Tibial artery (tissue), 4 donors: ENCODE measurements around the gene MTG1.

ENCODE experiments used
- DNase-seq, 2 donors: peaks; one replicate each; pipeline ENCODE4 v3.0.0-alpha.2; 2019
- H3K27ac ChIP-seq, 2 donors: fragments of 200-600 bp; sonication (generic) in 1 of 2; 1 replicate in 1 of 2; 2 replicates in 1 of 2; pipeline ENCODE4 v1.5.1; 2018 to 2019; ENCODE audit warnings: mild to moderate bottlenecking in 1 of 2
- H3K27me3 ChIP-seq, 2 donors: fragments of 200-600 bp; sonication (generic) in 1 of 2; one replicate each; pipeline versions ENCODE4 v1.5.1 to v1.6.0; 2016 to 2019
- H3K36me3 ChIP-seq, 3 donors: fragments of 200-600 bp; sonication (generic) in 2 of 3; one replicate each; pipeline ENCODE4 v1.5.1; 2016 to 2019; ENCODE audit warnings: mild to moderate bottlenecking in 2 of 3
- H3K4me1 ChIP-seq, 4 donors: fragments of 200-600 bp; sonication (generic) in 2 of 4; 1 replicate in 3 of 4; 2 replicates in 1 of 4; pipeline ENCODE4 v1.5.1; 2016 to 2019
- H3K4me3 ChIP-seq, 2 donors: fragments of 200-600 bp; sonication (generic) in 1 of 2; 1 replicate in 1 of 2; 2 replicates in 1 of 2; pipeline ENCODE4 v1.5.1; 2018 to 2019; ENCODE audit warnings: mild to moderate bottlenecking in 2 of 2
- H3K9me3 ChIP-seq, 3 donors: fragments of 200-600 bp; sonication (generic) in 1 of 3; one replicate each; pipeline ENCODE4 v1.5.1; 2016 to 2019
- intact Hi-C: fragments of 100-400 bp; cut with DNase I; formaldehyde crosslinking; loops from one replicate; pipeline ENCODE4 v1.15.0; 2023; ENCODE audit warnings: low total_unique reads
- TF ChIP-seq, protein P1 (sequence below), 2 experiments: fragments of 200-600 bp in 1 of 2; fragments of 450-650 bp in 1 of 2; IDR thresholded peaks; one replicate each; pipeline ENCODE4 v1.5.1; 2017 to 2019; ENCODE audit warnings: antibody characterized with exemption in 2 of 2, mild to moderate bottlenecking in 1 of 2, moderate library complexity in 1 of 2

MTG1 gene

DNA sequence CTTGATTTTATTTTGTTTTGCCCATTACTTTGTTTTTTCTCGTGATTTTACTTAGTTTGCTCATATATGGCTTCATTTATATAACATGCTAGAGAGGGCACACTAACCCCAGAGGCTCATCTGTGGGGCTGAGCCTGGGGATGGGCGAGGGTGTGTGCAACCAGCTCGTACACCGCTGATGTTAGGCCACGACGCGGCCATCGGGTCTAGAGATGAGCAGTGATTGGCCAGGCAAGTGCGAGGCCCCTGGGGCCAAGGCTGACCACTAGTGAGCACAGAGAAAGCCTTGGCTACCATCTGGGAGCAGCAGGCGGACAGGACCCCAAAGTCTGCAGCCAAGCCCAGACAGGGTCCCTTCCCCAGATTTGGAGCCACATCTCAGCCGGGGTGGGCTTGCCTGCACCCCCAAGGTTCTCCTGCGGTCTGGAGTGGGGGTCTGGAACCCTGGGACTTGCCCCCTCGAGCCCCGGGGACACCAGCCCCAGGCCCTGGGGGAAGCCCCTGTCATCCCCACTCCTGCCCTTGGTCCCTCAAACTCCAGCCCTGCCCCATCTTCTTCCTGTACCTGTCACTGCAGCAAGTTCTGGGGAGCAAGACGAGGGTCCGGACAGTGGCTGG is 39.9 kb upstream of the MTG1 start:
- intact Hi-C loops, result no loop called here
- H3K9me3 ChIP-seq, result no peaks in the 10 kb centered on the region
- peaks cover 0 to 4% (median 0%) of the 10 kb centered on the region in 3 donors for H3K36me3 ChIP-seq
- TF ChIP-seq, protein P1, sequence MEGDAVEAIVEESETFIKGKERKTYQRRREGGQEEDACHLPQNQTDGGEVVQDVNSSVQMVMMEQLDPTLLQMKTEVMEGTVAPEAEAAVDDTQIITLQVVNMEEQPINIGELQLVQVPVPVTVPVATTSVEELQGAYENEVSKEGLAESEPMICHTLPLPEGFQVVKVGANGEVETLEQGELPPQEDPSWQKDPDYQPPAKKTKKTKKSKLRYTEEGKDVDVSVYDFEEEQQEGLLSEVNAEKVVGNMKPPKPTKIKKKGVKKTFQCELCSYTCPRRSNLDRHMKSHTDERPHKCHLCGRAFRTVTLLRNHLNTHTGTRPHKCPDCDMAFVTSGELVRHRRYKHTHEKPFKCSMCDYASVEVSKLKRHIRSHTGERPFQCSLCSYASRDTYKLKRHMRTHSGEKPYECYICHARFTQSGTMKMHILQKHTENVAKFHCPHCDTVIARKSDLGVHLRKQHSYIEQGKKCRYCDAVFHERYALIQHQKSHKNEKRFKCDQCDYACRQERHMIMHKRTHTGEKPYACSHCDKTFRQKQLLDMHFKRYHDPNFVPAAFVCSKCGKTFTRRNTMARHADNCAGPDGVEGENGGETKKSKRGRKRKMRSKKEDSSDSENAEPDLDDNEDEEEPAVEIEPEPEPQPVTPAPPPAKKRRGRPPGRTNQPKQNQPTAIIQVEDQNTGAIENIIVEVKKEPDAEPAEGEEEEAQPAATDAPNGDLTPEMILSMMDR (IDR thresholded peaks at IDR 0.05), result no peak
- H3K27ac ChIP-seq, result no peak overlapping the region
- peaks cover 0 to 39% of the 10 kb centered on the region in 2 donors for H3K27me3 ChIP-seq
- DNase-seq, result no peak
- peaks cover 0 to 26% (median 16%) of the 10 kb centered on the region in 4 donors for H3K4me1 ChIP-seq
- no peak overlapping the region for H3K4me3 ChIP-seq

DNA sequence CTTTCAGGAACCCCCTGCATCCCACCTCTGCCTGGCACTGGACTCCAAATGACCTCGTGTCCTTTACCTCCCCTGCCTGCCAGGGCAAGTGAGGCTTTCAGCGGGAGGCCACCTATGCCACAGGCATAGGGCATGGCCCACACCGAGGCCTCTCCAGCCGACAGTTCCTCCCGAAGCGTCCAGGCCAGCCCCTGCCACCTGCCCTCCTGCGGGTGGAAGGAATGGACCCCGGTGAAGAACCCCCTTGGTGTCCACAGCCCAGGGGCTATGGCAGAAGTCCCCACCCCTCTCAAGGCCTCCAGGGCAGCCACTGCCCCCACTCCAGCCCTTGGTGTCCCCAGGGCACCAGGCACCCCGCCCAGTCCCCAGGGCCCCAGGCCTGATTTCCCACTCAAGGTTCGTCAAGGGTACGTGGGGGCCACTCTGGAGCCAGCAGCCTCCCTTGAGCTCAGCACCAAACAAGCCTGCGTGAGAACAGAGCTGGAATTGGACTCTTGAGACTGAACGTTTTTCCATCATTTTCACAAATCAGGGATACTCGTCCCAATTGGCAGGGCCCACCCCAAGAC is 39.2 kb upstream of the MTG1 start:
- TF ChIP-seq, protein P1 (IDR thresholded peaks at IDR 0.05), result no peak
- peaks cover 0 to 26% (median 16%) of the 10 kb centered on the region in 4 donors for H3K4me1 ChIP-seq
- H3K27ac ChIP-seq, result no peak overlapping the region
- peaks cover 0 to 4% (median 0%) of the 10 kb centered on the region in 3 donors for H3K36me3 ChIP-seq
- DNase-seq, result no peak
- intact Hi-C loops, result no loop called here
- no peak overlapping the region for H3K4me3 ChIP-seq
- H3K9me3 ChIP-seq, result no peaks in the 10 kb centered on the region
- peaks cover 0 to 32% of the 10 kb centered on the region in 2 donors for H3K27me3 ChIP-seq

DNA sequence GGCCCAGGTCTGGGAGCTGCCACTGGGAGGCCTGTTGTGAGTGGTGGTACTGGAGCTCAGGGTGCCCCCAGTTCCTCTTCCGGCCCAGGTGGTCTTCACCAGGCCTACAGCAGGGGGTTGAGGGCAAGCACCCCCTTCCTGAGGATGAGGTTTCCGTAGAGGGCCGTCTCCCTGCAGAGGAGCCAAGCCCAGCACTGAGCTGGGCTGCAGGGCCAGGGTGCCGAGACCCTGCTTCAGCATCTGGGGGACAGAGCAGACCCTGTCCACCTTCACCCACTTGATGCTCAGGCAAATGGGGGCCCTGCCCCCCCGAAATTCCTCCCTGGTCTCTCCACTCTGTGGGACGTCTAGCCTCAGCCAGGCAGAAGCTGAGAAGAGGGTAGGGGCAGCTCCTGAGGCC is 38.7 kb upstream of the MTG1 start:
- TF ChIP-seq, protein P1 (IDR thresholded peaks at IDR 0.05), result no peak
- H3K4me1 ChIP-seq, result peaks cover 0 to 26% (median 16%) of the 10 kb centered on the region in 4 donors
- H3K27me3 ChIP-seq, result peaks cover 0 to 27% of the 10 kb centered on the region in 2 donors
- no peak overlapping the region for H3K4me3 ChIP-seq
- intact Hi-C loops, result no loop called here
- no peaks in the 10 kb centered on the region for H3K9me3 ChIP-seq
- H3K27ac ChIP-seq, result no peak overlapping the region
- no peak for DNase-seq
- peaks cover 0 to 4% (median 0%) of the 10 kb centered on the region in 3 donors for H3K36me3 ChIP-seq

DNA sequence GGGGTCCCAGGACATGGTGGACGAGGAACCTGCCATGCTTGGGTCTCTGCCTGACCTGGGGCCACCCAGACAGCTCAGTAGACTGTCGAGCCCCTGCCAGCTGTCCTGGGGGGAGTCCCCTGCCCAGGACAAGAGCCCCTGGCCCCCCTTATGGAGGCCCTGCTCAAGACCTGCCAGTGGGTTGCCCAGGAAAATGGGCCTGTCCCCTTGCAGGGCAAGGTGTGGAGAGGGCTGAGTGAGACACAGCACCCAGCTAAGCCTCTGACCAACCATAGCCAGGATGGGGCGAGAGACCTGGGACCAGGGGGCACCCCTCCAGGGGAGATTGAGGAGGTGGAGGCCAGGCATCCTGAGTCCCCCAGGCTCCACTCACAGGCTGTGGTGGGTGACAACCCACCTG is 38.0 kb upstream of the MTG1 start:
- Histone ChIP-seq H3K36me3 (peaks cover 0 to 4% (median 0%) of the 10 kb centered on the region in 3 donors), H3K4me1 (peaks cover 0 to 26% (median 16%) of the 10 kb centered on the region in 4 donors), H3K27me3 (peaks cover 0 to 20% of the 10 kb centered on the region in 2 donors), H3K27ac (no peak overlapping the region), H3K4me3 (no peak overlapping the region), H3K9me3 (no peaks in the 10 kb centered on the region)
- intact Hi-C loops, result no loop called here
- TF ChIP-seq, protein P1 (IDR thresholded peaks at IDR 0.05), result no peak
- no peak for DNase-seq

DNA sequence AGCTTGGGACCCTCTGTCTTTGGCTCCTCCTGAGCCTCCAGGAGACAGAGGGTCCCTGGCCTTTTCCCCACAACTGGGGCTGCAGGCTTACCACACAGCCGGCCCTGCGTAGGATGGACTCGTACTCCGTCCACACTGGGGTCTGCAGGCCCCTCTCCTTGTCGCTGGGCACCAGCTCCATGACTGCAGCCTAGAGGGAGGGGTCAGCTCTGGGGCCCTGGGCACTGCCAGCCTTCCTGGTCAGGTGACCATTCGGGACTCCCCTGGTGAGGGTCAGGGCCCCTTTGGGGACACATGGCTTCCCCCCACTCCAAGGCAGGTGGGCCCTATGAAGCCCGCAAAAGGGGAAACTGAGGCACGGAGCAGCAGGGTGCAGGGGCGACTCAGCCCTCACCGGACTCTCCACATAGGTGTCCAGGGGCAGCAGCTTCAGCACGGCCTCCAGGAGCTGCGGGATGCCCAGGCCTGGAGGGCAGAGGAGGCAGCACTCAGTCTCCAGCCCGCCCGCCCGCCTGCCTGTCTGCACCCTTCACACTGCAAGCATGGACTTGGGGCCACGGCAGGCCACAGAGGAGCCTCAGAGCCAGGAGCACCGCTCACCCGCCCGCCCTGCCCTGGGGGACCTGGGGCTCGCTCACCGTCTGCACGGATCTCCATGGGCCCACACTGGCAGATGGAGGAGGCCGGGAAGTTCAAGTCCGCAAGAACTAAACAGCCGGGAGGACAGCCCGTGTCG is 37.2 kb upstream of the MTG1 start:
- Histone ChIP-seq H3K27ac (no peak overlapping the region), H3K36me3 (peaks cover 0 to 7% (median 6%) of the 10 kb centered on the region in 3 donors), H3K4me3 (peak overlapping the region; percentile 56 to 74), H3K27me3 (peaks cover 0 to 12% of the 10 kb centered on the region in 2 donors), H3K9me3 (no peaks in the 10 kb centered on the region), H3K4me1 (peaks cover 0 to 26% (median 16%) of the 10 kb centered on the region in 4 donors)
- DNase-seq, result no peak
- TF ChIP-seq, protein P1 (IDR thresholded peaks at IDR 0.05), result no peak
- intact Hi-C loops, result no loop called here
